Osteoblast (primary cell): ENCODE measurements around the gene SCUBE3. TPM values are rescaled to one million over a fixed set of nuclear protein-coding genes. Genes with fewer than 3 reads are reported as not detected.
A peak's percentile ranks its signal among the peaks of the same experiment; 100 is the strongest.

Experiments
- DNase-seq: peaks from one replicate; pipeline ENCODE4 v3.0.0; 2011; ENCODE audit warnings: low spot score, mixed read lengths; ENCODE audit not compliant: insufficient read length; ENCODE audit errors: missing footprints
- H2AFZ ChIP-seq: 2 replicates; pipeline ENCODE4 v1.6.0; 2011; ENCODE audit warnings: mild to moderate bottlenecking, low read length
- H3K27ac ChIP-seq: 2 replicates; pipeline ENCODE4 v1.5.1; 2011; ENCODE audit warnings: mild to moderate bottlenecking, low read depth, low read length, moderate library complexity
- H3K27me3 ChIP-seq: 2 replicates; pipeline ENCODE4 v1.6.0; 2012; ENCODE audit warnings: mild to moderate bottlenecking, control low read depth, inconsistent platforms, low read length, moderate library complexity; ENCODE audit not compliant: insufficient read depth
- H3K36me3 ChIP-seq: 2 replicates; pipeline ENCODE4 v1.5.1; 2011; ENCODE audit warnings: mild to moderate bottlenecking, low read length, control low read depth, moderate library complexity; ENCODE audit not compliant: insufficient read depth
- H3K4me1 ChIP-seq: 2 replicates; pipeline ENCODE4 v1.5.1; 2011; ENCODE audit warnings: mild to moderate bottlenecking, low read length, control low read depth, moderate library complexity; ENCODE audit not compliant: insufficient read depth
- H3K4me2 ChIP-seq: 2 replicates; pipeline ENCODE4 v1.6.0; 2011; ENCODE audit warnings: mild to moderate bottlenecking, low read length; ENCODE audit not compliant: insufficient read depth
- H3K4me3 ChIP-seq: fragments of 200-600 bp; sonication (generic); 3 replicates; pipeline ENCODE4 v1.5.1; 2012; ENCODE audit warnings: mild to moderate bottlenecking, low read length, inconsistent platforms; ENCODE audit not compliant: insufficient read depth
- H3K79me2 ChIP-seq: 2 replicates; pipeline ENCODE4 v1.6.0; 2012; ENCODE audit warnings: mild to moderate bottlenecking, low read length, control low read depth, inconsistent platforms; ENCODE audit not compliant: insufficient read depth
- H3K9me3 ChIP-seq: 2 replicates; pipeline ENCODE4 v1.5.1; 2011; ENCODE audit warnings: low read depth, low read length, control low read depth
- H4K20me1 ChIP-seq: 2 replicates; pipeline ENCODE4 v1.6.0; 2012; ENCODE audit warnings: mild to moderate bottlenecking, low read length, control low read depth; ENCODE audit not compliant: insufficient read depth
- total RNA-seq: library from RNA; depleted of rRNA; stranded (reverse); fragments of >200 nt; gene quantifications from 2 replicates; pipeline ENCODE4 v1.2.3, GENCODE V29; 2012
- TF ChIP-seq, protein P1 (sequence below): IDR thresholded peaks from 2 replicates; pipeline ENCODE4 v1.5.1; 2011; ENCODE audit warnings: mild to moderate bottlenecking, low read depth, low read length, moderate library complexity; ENCODE audit errors: extremely low read depth

Gene SCUBE3
- total RNA-seq, 1 donor, result 30.4 TPM

DNA sequence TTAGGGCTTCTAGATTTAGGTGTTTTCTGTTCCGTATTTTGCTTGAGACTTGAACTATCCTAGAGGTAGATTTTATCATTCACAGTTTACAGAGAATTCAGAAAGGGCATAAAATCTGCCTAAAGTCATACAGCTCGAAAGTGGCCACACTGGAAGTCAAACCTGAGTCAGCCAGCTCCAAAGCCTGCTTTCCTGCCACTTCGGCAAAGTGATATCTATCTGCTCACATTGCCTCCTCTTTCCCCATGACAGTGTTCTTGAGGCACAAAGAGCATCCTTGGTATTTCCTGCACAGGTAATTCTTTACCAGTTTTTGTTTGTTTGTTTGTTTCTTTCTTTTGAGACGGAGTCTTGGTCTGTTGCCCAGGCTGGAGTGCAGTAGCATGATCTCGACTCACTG is 19.4 kb upstream of the SCUBE3 start:
- H3K27me3 ChIP-seq, result no peaks in the 10 kb centered on the region
- H3K9me3 ChIP-seq, result no peaks in the 10 kb centered on the region
- H3K4me2 ChIP-seq, result no peak overlapping the region
- no peaks in the 10 kb centered on the region for H3K36me3 ChIP-seq
- H4K20me1 ChIP-seq, result no peaks in the 10 kb centered on the region
- no peak overlapping the region for H3K27ac ChIP-seq
- TF ChIP-seq, protein P1, sequence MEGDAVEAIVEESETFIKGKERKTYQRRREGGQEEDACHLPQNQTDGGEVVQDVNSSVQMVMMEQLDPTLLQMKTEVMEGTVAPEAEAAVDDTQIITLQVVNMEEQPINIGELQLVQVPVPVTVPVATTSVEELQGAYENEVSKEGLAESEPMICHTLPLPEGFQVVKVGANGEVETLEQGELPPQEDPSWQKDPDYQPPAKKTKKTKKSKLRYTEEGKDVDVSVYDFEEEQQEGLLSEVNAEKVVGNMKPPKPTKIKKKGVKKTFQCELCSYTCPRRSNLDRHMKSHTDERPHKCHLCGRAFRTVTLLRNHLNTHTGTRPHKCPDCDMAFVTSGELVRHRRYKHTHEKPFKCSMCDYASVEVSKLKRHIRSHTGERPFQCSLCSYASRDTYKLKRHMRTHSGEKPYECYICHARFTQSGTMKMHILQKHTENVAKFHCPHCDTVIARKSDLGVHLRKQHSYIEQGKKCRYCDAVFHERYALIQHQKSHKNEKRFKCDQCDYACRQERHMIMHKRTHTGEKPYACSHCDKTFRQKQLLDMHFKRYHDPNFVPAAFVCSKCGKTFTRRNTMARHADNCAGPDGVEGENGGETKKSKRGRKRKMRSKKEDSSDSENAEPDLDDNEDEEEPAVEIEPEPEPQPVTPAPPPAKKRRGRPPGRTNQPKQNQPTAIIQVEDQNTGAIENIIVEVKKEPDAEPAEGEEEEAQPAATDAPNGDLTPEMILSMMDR, result no peak
- H2AFZ ChIP-seq, result no peak overlapping the region
- peak; percentile 17 for DNase-seq
- no peak overlapping the region for H3K4me3 ChIP-seq
- no peaks in the 10 kb centered on the region for H3K79me2 ChIP-seq
- peaks cover 22% of the 10 kb centered on the region for H3K4me1 ChIP-seq

DNA sequence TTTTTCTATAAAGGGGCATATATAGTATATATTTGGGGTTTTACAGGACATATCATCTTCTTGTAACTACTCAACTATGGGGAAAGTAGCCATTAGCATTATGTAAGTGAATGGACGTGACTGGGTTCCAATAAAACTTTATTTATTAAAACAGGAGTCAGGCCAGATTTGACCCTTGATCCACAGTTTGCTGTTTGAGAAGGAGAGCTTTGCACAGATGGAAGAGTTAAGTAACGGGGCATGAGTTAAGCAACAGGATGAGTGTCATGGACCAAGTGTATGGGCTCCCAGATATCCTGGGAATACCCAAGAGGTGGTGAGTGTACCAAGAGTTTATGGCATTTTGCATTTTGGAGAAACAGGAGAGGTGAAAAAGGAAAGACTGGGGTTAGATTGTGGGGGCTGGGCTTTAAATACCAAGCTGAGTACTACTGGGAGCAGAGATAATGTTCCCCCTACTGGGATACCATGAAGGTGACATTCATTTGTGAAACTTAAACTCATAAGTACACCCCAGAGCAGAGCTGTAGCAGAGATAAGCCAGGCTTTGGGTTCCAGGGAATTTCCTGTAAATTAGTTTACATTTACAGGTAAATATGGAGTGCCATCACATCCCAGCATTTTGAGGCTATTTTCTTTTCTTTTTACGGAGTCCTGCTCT is 18.5 kb upstream of the SCUBE3 start:
- H3K4me3 ChIP-seq, result no peak overlapping the region
- no peaks in the 10 kb centered on the region for H3K9me3 ChIP-seq
- H3K27ac ChIP-seq, result no peak overlapping the region
- H3K27me3 ChIP-seq, result no peaks in the 10 kb centered on the region
- H3K4me1 ChIP-seq, result peaks cover 20% of the 10 kb centered on the region
- H4K20me1 ChIP-seq, result no peaks in the 10 kb centered on the region
- peak; percentile 76 for DNase-seq
- H3K4me2 ChIP-seq, result no peak overlapping the region
- peak overlapping the region; percentile 11 for H2AFZ ChIP-seq
- H3K79me2 ChIP-seq, result no peaks in the 10 kb centered on the region
- no peaks in the 10 kb centered on the region for H3K36me3 ChIP-seq
- TF ChIP-seq, protein P1, result no peak

DNA sequence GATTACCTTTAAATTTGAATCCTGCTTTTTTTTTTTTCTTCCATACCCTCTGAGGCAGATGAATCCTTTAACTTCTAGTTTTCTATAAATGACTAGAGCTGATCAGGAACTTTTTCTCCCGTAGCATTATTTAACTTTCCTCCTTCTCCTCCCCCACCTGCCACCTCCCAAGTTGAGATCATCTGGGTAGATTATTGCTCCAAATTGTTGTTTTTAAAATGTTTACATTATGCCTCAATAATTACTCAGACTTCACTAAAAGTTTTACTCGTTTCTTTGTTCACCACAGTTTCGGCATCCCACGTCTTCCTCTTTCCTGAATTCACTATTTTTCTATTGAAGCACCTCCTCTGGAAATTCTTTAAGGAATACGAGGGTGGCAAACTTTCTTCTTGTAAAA is 16.6 kb upstream of the SCUBE3 start:
- no peaks in the 10 kb centered on the region for H3K36me3 ChIP-seq
- H3K4me2 ChIP-seq, result peak overlapping the region; percentile 58
- peak overlapping the region; percentile 57 for H3K27ac ChIP-seq

DNA sequence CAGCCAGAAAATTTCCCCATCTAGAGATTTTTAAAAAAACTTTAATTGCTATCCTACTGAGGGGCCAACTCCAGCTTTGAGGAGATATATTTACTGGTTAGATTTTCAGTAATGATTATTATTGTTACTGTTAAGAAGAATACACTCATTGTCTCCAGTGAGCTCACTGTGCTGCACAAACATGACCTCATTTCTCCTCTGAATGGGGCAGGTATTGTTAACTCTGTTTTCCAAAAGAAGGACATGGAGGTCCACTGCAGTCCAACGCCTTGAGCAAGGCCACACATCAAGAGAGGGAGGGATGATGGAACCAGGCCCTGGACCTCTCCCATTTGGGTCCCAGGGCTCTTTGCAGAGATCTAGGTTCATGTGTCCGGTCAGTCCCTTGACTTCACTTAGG is 13.9 kb upstream of the SCUBE3 start:
- no peaks in the 10 kb centered on the region for H3K9me3 ChIP-seq
- H3K4me2 ChIP-seq, result no peak overlapping the region
- H3K4me3 ChIP-seq, result no peak overlapping the region
- no peaks in the 10 kb centered on the region for H3K36me3 ChIP-seq
- no peak overlapping the region for H2AFZ ChIP-seq
- peaks cover 45% of the 10 kb centered on the region for H3K4me1 ChIP-seq
- H3K79me2 ChIP-seq, result no peaks in the 10 kb centered on the region
- TF ChIP-seq, protein P1, result no peak
- no peaks in the 10 kb centered on the region for H4K20me1 ChIP-seq
- DNase-seq, result peak; percentile 48
- H3K27ac ChIP-seq, result no peak overlapping the region
- no peaks in the 10 kb centered on the region for H3K27me3 ChIP-seq

More for the DNA sequence above, 16.6 kb upstream of the SCUBE3 start:
- Histone ChIP-seq H2AFZ (peak overlapping the region; percentile 32), H3K4me3 (peak overlapping the region; percentile 18), H3K79me2 (no peaks in the 10 kb centered on the region), H4K20me1 (no peaks in the 10 kb centered on the region), H3K9me3 (no peaks in the 10 kb centered on the region), H3K4me1 (peaks cover 19% of the 10 kb centered on the region), H3K27me3 (no peaks in the 10 kb centered on the region)
- peak; percentile 69 for DNase-seq
- TF ChIP-seq, protein P1, result no peak
